OCI-M1 (cell line): ENCODE data around the gene DNAH14.
A peak's percentile ranks its signal among the peaks of the same experiment; 100 is the strongest.
"Not testable (repeated sequence)": the region's sequence is repeated elsewhere in the genome, so short reads cannot be mapped to it uniquely, and the experiment has no call there.

Experiments used
- DNase-seq: peaks from one replicate; lab custom pipeline; 2025; lab: John Stamatoyannopoulos, UW

The DNAH14 gene

GRCh38 chr1:224929335-224930237 lies at the start of gene DNAH14:
Gene DNAH14 (plus strand): TSS chr1:224929675. CDS start chr1:224952703, 23,028 bp downstream.
- peak; percentile 96 for DNase-seq

GRCh38 chr1:224880593-224881307 lies 48.7 kb upstream of the DNAH14 start:
- no peak for DNase-seq

- DNase-seq, result peak; percentile 4
Measured at GRCh38 chr1:224881308-224881692, 48.2 kb upstream of the DNAH14 start.

- no peak for DNase-seq
Measured at GRCh38 chr1:224881762-224882211, 47.7 kb upstream of the DNAH14 start.

DNA sequence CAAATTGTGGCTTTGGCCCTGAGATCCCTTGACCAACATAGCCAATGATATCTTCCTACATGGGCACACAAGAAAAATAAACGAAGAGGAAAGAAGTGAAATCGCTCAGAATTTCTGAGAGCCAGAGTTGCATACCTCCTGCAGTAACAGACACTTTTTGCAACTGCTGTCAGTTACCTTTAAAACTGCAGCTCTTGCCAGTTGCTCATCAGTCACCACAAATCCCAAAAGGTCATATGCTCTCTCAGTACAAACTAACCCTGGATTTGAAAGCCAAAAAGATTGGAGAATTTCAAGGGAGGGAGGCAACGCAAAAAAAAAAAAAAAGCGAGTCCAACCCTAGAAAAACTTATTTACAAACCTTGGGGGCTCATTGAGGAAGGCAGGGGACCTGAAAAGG lies 47.2 kb upstream of the DNAH14 start:
- no peak for DNase-seq

DNA sequence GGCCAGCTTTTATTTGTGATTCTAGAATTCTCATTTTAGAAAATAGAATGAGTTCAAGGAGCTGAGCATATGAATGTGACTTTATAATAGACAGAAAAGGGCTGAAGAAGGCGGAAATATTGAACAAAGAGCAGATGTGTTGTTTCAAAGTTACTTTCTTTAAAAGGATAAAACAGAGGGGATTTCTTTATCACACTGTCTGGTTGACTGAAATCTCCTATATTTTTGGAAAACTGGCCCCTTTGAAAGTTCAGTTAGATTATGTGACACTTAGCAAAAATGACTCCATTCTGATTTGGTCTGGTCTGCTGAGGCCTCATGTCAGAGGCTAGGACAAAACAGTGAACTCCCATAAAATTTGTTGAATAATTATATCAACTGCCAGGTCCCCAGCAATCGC lies 46.4 kb upstream of the DNAH14 start:
- no peak for DNase-seq

- DNase-seq, result no peak
Measured at GRCh38 chr1:224884361-224884801, 45.1 kb upstream of the DNAH14 start.

- DNase-seq, result not testable (repeated sequence)
Measured at GRCh38 chr1:224885376-224885775, 44.1 kb upstream of the DNAH14 start.

- peak; percentile 49 for DNase-seq
Measured at GRCh38 chr1:224894915-224895314, 34.6 kb upstream of the DNAH14 start.

DNA sequence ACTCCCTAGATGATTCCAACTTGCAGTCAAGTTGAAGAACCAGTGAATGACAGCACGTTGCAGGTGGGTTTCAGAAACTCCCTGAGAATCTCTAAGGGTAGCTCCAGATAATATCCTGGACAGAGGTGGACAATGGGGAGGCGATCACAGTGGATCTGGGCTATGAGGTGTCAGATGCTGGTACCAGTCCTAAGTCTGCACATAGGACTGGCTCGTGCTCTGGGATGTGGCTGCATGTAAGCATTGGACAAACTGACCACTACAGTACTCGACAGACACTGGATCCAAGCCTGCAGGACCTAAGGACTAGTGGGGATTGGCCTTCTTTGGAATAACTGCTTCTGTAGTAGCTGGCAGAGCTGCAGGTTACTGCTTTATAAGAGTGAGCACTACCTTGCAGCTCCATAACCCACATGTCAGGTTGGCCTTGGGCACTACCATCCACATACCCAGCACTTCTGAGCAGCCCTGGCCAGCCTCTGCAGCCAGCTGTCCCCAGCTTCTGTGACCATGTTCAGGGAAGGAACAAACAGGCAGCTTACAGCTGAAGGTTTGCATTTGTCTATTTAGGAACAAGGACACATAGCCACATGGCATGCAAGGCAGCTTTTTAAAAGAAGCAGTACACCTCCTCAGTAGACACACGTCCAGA lies 33.2 kb upstream of the DNAH14 start:
- DNase-seq, result no peak

- DNase-seq, result no peak
Measured at GRCh38 chr1:224897529-224898327, 31.7 kb upstream of the DNAH14 start.

DNA sequence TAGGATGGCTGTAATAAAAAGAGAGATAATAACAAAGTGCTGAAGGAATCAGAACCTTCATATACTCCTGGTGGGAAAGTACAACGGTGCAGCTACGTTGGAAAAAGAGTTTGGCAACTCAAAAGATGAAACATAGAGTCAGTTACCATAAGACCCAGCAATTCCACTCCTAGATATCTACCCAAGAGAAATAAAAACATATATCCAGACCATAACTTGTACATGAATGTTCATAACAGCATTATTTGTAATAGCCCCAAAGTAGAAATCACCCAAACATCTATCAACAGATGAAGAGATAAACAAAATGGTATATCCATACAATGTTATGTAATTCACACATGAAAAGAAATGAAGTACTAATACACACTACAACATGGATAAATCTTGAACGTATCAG lies 30.5 kb upstream of the DNAH14 start:
- DNase-seq, result no peak

GRCh38 chr1:224900062-224900630 lies 29.3 kb upstream of the DNAH14 start:
- no peak for DNase-seq

GRCh38 chr1:224901087-224901810 lies 28.2 kb upstream of the DNAH14 start:
- DNase-seq, result no peak

- DNase-seq, result no peak
Measured at GRCh38 chr1:224903955-224904354, 25.5 kb upstream of the DNAH14 start.

- no peak for DNase-seq
Measured at GRCh38 chr1:224906340-224906739, 23.1 kb upstream of the DNAH14 start.

- no peak for DNase-seq
Measured at GRCh38 chr1:224911217-224911616, 18.3 kb upstream of the DNAH14 start.

- DNase-seq, result peak; percentile 64
Measured at GRCh38 chr1:224914292-224914900, 15.1 kb upstream of the DNAH14 start.

DNA sequence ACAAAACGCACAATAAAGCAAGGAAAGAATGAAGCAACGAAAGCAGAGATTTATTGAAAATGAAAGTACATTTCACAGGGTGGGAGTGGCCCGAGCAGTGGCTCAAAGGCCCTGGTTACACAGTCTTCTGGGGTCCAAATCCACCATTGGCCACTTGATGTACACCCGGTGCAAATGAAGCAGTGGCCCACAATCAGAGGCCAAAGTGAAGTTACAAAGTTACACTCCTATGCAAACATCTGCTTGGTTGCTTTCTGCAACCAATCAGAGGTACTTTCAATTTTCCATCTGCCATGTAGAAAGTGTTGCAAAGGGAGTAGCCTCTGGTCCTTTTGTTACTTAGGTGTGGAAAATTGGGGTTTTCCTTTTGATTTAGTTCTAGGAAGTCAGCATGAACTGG lies 10.0 kb upstream of the DNAH14 start:
- DNase-seq, result peak; percentile 19

- DNase-seq, result no peak
Measured at GRCh38 chr1:224920930-224921329, 8.5 kb upstream of the DNAH14 start.
